COLO668 (cell line): ENCODE data around the gene NATD1.

ENCODE experiments used
- DNase-seq: peaks from one replicate; lab custom pipeline; 2025; ENCODE audit not compliant: unreplicated experiment; lab: John Stamatoyannopoulos, UW

The NATD1 gene

GRCh38 chr17:21218101-21218500 lies 35.1 kb downstream of the NATD1 start:
- no peak for DNase-seq

GRCh38 chr17:21217346-21217745 lies 35.9 kb downstream of the NATD1 start:
- no peak for DNase-seq

GRCh38 chr17:21215935-21216334 lies 37.3 kb downstream of the NATD1 start:
- DNase-seq: no peak

- peak; percentile 27 for DNase-seq
Measured at GRCh38 chr17:21214777-21215541, 38.3 kb downstream of the NATD1 start.

- peak; percentile 93 for DNase-seq
Measured at GRCh38 chr17:21214015-21214776, 39.0 kb downstream of the NATD1 start, which contains the start of gene TMEM11. TSS of gene TMEM11 (minus strand) at chr17:21214161. CDS start at chr17:21214152, 9 bp downstream.

GRCh38 chr17:21213638-21214014 lies 39.6 kb downstream of the NATD1 start:
- peak; percentile 30 for DNase-seq

GRCh38 chr17:21212826-21213637 lies 40.2 kb downstream of the NATD1 start:
- no peak for DNase-seq

GRCh38 chr17:21211825-21212479 lies 41.3 kb downstream of the NATD1 start:
- DNase-seq: no peak

GRCh38 chr17:21210411-21211076 lies 42.7 kb downstream of the NATD1 start:
- DNase-seq: peak; percentile 20

- peak; percentile 60 for DNase-seq
Measured at GRCh38 chr17:21209511-21210175, 43.6 kb downstream of the NATD1 start.

GRCh38 chr17:21208352-21208751 lies 44.9 kb downstream of the NATD1 start:
- DNase-seq: no peak

GRCh38 chr17:21204935-21205334 lies 48.3 kb downstream of the NATD1 start:
- no peak for DNase-seq

- DNase-seq: no peak
Measured at GRCh38 chr17:21202512-21202911, 50.7 kb downstream of the NATD1 start.

- no peak for DNase-seq
Measured at GRCh38 chr17:21201874-21202273, 51.3 kb downstream of the NATD1 start.

- no peak for DNase-seq
Measured at GRCh38 chr17:21201298-21201595, 52.0 kb downstream of the NATD1 start.

- DNase-seq: no peak
Measured at GRCh38 chr17:21200590-21201297, 52.5 kb downstream of the NATD1 start.

- DNase-seq: no peak
Measured at GRCh38 chr17:21199856-21200255, 53.4 kb downstream of the NATD1 start.

GRCh38 chr17:21199311-21199710 lies 53.9 kb downstream of the NATD1 start:
- no peak for DNase-seq

GRCh38 chr17:21198411-21198810 lies 54.8 kb downstream of the NATD1 start:
- DNase-seq: no peak
